GM12874 (cell line): Measurements from ENCODE around the gene OR6J1.

ENCODE experiments used
- TF ChIP-seq, protein P1 (sequence below): IDR thresholded peaks from 2 replicates; pipeline ENCODE4 v1.5.1; 2011; ENCODE audit warnings: low read depth, mild to moderate bottlenecking, control low read depth, low read length, moderate library complexity; ENCODE audit not compliant: insufficient read depth

Gene OR6J1

DNA sequence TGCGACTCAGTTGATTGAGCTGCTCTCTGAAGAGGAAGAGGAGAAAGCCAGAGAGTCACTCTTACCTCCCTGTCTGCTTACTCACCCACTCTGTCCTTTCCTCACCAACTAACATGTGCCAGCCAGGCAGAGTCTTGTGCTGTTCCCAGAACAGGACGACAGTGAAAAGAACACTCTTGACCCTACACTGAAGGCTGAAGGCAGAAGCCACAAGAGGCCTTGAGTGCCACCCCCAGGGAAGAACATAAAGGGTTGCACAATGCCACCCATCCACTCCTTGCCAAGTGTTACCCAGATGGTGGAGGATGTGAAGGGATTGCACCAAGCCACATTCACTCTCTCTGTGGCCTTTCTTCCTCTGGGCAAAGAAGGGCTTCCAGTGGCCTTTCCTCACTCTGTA is 33.2 kb downstream of the OR6J1 start:
- TF ChIP-seq, protein P1, sequence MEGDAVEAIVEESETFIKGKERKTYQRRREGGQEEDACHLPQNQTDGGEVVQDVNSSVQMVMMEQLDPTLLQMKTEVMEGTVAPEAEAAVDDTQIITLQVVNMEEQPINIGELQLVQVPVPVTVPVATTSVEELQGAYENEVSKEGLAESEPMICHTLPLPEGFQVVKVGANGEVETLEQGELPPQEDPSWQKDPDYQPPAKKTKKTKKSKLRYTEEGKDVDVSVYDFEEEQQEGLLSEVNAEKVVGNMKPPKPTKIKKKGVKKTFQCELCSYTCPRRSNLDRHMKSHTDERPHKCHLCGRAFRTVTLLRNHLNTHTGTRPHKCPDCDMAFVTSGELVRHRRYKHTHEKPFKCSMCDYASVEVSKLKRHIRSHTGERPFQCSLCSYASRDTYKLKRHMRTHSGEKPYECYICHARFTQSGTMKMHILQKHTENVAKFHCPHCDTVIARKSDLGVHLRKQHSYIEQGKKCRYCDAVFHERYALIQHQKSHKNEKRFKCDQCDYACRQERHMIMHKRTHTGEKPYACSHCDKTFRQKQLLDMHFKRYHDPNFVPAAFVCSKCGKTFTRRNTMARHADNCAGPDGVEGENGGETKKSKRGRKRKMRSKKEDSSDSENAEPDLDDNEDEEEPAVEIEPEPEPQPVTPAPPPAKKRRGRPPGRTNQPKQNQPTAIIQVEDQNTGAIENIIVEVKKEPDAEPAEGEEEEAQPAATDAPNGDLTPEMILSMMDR = no peak

DNA sequence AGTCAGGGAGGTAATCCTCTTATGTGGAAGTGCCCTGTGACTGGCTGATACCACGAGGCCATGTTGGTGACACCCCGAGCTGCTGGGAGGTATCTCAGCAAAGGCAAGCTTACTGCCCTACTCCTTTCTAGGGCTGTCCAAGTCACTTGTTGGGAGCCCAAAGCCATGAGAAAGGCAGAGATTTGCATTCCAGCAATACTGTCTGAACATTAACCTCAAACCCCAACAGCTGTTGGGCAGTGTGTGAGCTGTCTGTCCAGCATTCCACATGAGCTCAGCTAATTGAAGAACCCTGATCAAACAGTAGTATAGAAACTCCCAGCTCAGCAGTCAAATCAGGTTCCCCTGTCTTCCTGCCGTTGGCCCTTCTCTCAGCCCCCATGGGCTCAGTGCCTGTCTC is 36.9 kb downstream of the OR6J1 start:
- TF ChIP-seq, protein P1 = no peak

DNA sequence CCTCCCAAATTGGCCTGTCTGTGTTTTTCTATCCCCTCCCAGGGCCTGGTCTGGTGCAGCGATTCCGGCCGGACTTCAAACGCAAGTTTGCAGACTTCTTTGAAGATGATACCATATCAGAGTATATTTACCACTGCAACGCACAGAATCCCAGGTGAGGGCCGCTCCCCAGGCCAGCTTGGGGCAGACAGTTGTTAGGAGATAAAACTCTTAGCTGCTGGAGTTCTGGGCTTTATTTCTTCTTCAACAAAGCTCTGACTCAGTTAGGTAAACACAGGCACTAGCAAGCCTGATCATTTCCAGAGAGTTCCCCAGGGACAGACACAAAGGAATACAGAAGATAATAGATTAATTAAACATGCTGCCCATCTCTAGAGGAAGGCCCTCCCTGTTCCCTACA is 37.8 kb downstream of the OR6J1 start:
- TF ChIP-seq, protein P1 = no peak

DNA sequence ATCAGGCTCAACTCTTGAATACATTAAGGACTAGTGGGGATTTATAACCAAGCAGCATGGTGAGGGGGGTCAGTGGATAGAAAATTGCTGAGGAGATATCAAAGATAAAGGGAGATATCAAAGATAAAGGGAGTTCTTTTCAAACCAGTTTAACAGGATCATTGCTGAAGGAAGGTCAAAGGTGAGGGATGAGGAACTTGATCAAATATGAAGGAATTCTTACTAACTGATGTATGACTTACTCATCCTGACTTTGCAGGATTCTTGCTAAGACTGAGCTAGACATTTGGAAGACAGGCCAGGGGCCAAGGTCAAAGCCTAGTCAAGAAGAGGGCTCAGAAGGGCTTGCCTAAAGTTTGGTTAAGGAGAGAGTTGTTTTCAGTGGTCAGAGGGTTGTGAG is 41.3 kb downstream of the OR6J1 start:
- TF ChIP-seq, protein P1 = no peak

DNA sequence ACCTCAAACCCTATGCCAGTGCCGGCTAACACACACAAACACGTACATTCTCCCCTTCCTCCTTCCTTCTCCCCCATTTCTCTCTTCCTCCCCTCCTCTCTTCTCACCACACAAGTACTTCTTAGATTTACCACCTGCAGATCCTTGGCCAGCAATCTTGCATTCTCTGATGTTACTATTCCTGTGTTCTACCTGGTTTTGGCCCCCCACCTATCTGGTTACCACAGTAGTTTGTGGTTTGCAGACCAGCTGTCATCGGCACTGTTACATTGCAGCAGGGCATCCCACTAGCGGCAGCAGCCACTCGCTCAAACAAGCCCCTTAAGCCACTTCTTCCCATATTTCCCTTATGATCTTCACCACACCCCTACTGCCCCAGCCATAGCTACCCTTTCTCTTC is 42.2 kb downstream of the OR6J1 start:
- TF ChIP-seq, protein P1 = no peak

DNA sequence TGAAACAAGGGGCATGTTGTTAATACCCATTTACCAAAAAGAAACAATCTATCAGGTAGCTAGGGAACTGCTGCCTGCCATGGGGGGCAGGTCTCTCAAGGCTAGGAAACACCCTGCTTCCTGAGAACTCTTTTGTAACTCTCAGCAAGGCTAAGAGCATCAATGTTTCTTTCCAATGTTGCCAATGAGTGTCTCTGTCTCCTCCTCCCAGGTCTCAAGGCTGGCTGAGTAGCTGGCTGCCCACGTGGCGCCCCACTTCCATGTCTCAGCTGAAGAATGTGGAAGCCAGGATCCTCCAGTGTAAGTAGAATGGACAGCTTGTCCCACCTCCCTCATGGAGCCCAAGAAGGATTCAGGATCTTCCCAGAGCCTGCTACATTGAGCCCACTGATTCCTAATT is 42.7 kb downstream of the OR6J1 start:
- TF ChIP-seq, protein P1 = no peak

DNA sequence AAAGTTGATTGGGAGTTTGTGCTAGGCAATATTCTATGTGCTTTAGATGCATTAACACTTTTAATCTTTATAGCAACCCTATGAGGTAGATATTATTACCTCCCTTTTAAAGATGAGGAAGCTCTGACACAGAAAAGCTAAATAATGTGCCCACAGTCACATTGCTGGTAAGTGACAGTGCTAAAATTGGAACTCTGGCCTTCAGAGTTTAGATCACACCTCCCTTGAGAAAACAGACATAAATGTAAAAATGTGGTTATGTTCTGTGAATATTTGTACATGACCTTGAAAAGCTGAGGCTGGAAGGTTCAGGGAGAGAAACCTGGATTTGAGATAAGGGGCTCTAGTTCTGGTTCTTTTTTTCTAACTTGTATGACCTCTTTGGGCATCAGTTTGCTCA is 44.1 kb downstream of the OR6J1 start:
- TF ChIP-seq, protein P1 = no peak

DNA sequence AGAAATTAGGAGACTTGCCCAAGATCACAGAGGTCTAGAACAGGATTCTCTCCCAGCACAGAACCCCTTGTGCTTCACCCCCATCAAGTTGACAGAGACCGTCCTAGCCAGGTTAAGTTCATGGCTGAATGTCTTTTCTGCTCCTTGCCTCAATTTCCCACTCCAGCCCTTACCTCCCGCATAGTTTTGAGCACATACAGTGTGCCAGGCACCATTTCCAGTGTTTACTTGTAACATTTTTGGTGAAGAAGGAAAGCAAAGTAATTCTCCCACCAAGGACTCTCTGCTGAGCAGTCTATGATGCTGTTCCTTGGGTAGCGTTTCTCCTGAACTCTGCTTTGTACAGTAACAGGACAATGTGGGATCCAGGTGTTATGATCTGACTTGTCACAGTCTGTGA is 44.8 kb downstream of the OR6J1 start:
- TF ChIP-seq, protein P1 = no peak
